Measurements from ENCODE around the gene MLYCD.

Gene MLYCD

DNA sequence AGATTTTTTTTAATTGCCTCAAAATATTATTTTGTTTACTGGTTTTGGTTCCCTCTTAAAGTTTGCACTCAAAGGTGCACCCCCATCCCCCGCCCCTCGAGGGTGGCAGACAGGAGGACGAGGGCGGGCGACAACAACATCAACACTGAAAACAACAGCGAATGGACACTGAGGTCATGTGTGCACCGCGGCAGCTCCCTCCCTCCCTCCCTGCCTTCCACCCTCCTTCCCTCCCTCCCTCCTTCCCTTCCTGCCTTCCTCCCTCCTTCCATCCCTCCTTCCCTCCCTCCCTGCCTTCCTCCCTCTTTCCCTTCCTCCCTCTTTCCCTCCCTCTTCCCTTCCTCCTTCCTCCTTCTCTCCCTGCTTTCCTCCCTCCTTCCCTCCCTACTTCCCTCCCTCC is 52.6 kb downstream of the MLYCD start:
- no peak overlapping the region for H3K27ac ChIP-seq (ENCODE audit: low read length)
- H3K4me3 ChIP-seq (ENCODE audit: low read length) = no peak overlapping the region
- H3K9ac ChIP-seq (ENCODE audit: low read length) = no peak overlapping the region
- no peak overlapping the region for H2AFZ ChIP-seq (ENCODE audit: low read depth, low read length)
- H3K4me2 ChIP-seq (ENCODE audit: low read length) = no peak overlapping the region
- peaks cover 15% of the 10 kb centered on the region for H3K4me1 ChIP-seq (ENCODE audit: low read length)
- no peaks in the 10 kb centered on the region for H3K36me3 ChIP-seq (replicated peaks; ENCODE audit: low read depth, low read length)
- no peaks in the 10 kb centered on the region for H3K79me2 ChIP-seq (ENCODE audit: low read length)
- no peaks in the 10 kb centered on the region for H3K9me3 ChIP-seq (ENCODE audit: insufficient read depth, low read length)
- peaks cover 13% of the 10 kb centered on the region; the same call in 1 of the 2 replicates for H3K27me3 ChIP-seq (ENCODE audit: low read depth, low read length)
- TF ChIP-seq, protein P1, sequence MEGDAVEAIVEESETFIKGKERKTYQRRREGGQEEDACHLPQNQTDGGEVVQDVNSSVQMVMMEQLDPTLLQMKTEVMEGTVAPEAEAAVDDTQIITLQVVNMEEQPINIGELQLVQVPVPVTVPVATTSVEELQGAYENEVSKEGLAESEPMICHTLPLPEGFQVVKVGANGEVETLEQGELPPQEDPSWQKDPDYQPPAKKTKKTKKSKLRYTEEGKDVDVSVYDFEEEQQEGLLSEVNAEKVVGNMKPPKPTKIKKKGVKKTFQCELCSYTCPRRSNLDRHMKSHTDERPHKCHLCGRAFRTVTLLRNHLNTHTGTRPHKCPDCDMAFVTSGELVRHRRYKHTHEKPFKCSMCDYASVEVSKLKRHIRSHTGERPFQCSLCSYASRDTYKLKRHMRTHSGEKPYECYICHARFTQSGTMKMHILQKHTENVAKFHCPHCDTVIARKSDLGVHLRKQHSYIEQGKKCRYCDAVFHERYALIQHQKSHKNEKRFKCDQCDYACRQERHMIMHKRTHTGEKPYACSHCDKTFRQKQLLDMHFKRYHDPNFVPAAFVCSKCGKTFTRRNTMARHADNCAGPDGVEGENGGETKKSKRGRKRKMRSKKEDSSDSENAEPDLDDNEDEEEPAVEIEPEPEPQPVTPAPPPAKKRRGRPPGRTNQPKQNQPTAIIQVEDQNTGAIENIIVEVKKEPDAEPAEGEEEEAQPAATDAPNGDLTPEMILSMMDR (IDR thresholded peaks at IDR 0.05; ENCODE audit: low read depth, low read length) = no peak
- no peak for TF ChIP-seq EZH2phosphoT487 (IDR thresholded peaks at IDR 0.05; ENCODE audit: low read depth)
- H4K20me1 ChIP-seq (ENCODE audit: insufficient read depth, low read length) = no peaks in the 10 kb centered on the region

DNA sequence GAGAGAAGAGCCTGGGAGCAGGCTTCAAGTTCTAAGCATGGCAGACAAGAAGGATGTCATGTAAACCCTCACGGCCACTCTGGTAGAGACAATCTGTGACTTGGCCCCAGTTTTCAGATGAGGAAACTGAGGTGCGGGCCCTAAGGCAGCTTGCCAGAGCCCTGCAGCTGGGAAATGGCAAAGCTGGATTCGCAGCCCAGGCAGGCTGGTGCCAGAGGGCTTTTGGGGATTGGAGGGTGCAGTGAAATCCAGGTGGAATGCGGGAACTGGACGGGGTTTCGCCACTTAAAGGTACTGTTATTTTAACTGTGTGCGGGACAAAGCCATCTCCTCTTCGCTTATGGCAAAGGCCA is 53.6 kb downstream of the MLYCD start:
- H3K4me2 ChIP-seq (ENCODE audit: low read length) = peak overlapping the region; percentile 98
- H3K27ac ChIP-seq (ENCODE audit: low read length) = peak overlapping the region; percentile 10; the same call in 1 of the 2 replicates
- peaks cover 19% of the 10 kb centered on the region for H3K4me1 ChIP-seq (ENCODE audit: low read length)
- H2AFZ ChIP-seq (ENCODE audit: low read depth, low read length) = peak overlapping the region; percentile 86
- TF ChIP-seq, protein P1 (IDR thresholded peaks at IDR 0.05; ENCODE audit: low read depth, low read length) = no peak
- no peak for TF ChIP-seq EZH2phosphoT487 (IDR thresholded peaks at IDR 0.05; ENCODE audit: low read depth)
- no peaks in the 10 kb centered on the region for H3K9me3 ChIP-seq (ENCODE audit: insufficient read depth, low read length)
- H3K36me3 ChIP-seq (replicated peaks; ENCODE audit: low read depth, low read length) = no peaks in the 10 kb centered on the region
- no peaks in the 10 kb centered on the region for H3K79me2 ChIP-seq (ENCODE audit: low read length)
- H3K27me3 ChIP-seq (ENCODE audit: low read depth, low read length) = peaks cover 13% of the 10 kb centered on the region; the same call in 1 of the 2 replicates
- H3K4me3 ChIP-seq (ENCODE audit: low read length) = peak overlapping the region; percentile 90
- H3K9ac ChIP-seq (ENCODE audit: low read length) = peak overlapping the region; percentile 75
- H4K20me1 ChIP-seq (ENCODE audit: insufficient read depth, low read length) = no peaks in the 10 kb centered on the region

DNA sequence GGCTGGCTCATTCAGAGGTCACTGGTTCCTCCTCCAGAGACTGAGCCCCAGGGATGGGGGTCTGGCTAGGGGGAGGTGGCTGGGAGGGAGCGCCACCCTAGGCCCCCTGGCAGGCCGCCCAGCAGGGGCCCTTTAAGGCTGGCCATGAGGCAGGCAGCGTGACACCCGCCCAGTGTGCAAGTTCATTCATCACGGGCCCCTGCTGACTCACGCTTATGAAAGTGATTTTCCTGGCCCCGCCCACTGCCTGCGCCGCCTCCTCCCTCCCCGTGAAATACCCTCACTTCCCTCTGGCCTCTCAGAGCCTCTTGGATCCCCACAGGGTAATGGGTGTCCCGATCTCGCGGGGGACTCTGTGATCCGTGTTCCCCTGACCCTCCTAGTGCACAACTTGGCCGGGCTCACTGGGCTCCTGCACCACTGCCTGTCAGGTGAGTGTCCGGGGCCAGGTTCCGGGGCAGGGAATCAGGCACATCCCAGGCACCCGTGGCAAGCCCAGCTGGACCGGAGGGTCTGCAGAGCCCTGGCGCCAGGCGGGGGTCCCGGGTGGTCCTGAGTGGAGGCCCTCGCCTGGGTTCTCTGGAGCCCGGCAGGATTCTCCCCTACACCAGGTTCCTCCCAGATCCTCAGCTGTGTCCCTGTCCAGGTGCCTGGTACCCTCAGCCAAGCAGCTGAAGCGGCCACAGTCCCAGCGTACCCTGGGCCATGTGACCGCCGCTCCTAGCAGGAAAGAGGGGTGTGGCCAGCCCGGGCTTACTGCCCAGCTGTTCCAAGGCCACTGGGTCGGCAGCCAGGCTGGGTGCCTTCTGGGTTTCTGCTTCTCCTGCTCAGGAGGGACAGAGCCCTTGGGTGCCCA is 54.3 kb downstream of the MLYCD start, which contains the start of gene OSGIN1:
Gene OSGIN1 (plus strand): TSS at position 301 of the 856 bp plus-strand sequence. CDS start 4,432 bp downstream, outside the sequence.
- H3K9ac ChIP-seq (ENCODE audit: low read length) = peak within 1 kb of the TSS; percentile 75
- H3K79me2 ChIP-seq (ENCODE audit: low read length) = no peaks in the 10 kb centered on the region
- no peaks in the 10 kb centered on the region for H3K36me3 ChIP-seq (replicated peaks; ENCODE audit: low read depth, low read length)
- TF ChIP-seq, protein P1 (IDR thresholded peaks at IDR 0.05; ENCODE audit: low read depth, low read length) = no peak
- no peak for TF ChIP-seq EZH2phosphoT487 (IDR thresholded peaks at IDR 0.05; ENCODE audit: low read depth)
- peak within 1 kb of the TSS; percentile 10; the same call in 1 of the 2 replicates for H3K27ac ChIP-seq (ENCODE audit: low read length)
- H3K4me1 ChIP-seq (ENCODE audit: low read length) = peaks cover 19% of the 10 kb centered on the region
- H3K27me3 ChIP-seq (ENCODE audit: low read depth, low read length) = peaks cover 13% of the 10 kb centered on the region; the same call in 1 of the 2 replicates
- H3K9me3 ChIP-seq (ENCODE audit: insufficient read depth, low read length) = no peaks in the 10 kb centered on the region
- peak within 1 kb of the TSS; percentile 90 for H3K4me3 ChIP-seq (ENCODE audit: low read length)
- H2AFZ ChIP-seq (ENCODE audit: low read depth, low read length) = peak within 1 kb of the TSS; percentile 86
- no peaks in the 10 kb centered on the region for H4K20me1 ChIP-seq (ENCODE audit: insufficient read depth, low read length)
- peak within 1 kb of the TSS; percentile 98 for H3K4me2 ChIP-seq (ENCODE audit: low read length)

DNA sequence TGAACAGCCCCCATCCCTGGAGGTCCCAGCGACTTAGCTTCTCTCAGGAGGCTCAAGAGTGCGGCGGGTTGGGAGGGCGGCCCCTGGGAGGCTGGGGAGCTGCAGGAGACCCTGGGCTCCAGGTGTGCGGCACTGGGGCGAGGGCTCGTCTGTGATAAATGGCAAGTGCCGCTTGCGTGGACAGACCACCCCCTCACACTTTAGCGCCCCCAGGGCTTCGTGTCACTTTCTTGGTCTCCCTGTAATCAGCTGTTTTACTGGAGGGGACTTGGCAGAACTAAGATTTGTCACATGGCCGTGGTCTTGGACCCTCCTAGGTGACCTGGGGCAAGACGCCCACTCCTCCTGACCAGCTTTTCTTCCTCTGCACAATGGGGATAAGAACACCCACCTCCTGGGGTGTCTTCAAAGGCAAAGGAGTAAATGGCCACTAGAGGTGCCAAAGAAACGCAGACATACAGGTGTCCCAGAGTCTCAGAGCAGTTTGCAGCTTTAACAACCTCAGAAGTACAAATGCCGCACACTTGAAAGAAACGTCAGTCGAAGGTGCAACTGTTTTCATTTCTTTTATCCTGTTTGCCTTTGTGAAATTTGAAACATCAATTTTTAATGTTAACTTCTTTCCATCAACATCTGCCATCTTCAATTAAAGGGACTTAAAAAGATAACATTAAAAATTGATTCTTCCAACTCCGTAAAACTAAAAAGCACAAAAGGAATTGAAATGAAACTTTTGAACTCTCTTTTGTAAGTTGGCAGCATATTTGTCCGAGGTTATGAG is 55.1 kb downstream of the MLYCD start:
- H3K79me2 ChIP-seq (ENCODE audit: low read length) = no peaks in the 10 kb centered on the region
- no peaks in the 10 kb centered on the region for H3K9me3 ChIP-seq (ENCODE audit: insufficient read depth, low read length)
- no peak for TF ChIP-seq EZH2phosphoT487 (IDR thresholded peaks at IDR 0.05; ENCODE audit: low read depth)
- TF ChIP-seq, protein P1 (IDR thresholded peaks at IDR 0.05; ENCODE audit: low read depth, low read length) = peak; percentile 63
- H3K27ac ChIP-seq (ENCODE audit: low read length) = no peak overlapping the region
- H3K9ac ChIP-seq (ENCODE audit: low read length) = peak overlapping the region; percentile 75
- peaks cover 13% of the 10 kb centered on the region; the same call in 1 of the 2 replicates for H3K27me3 ChIP-seq (ENCODE audit: low read depth, low read length)
- H4K20me1 ChIP-seq (ENCODE audit: insufficient read depth, low read length) = no peaks in the 10 kb centered on the region
- peaks cover 19% of the 10 kb centered on the region for H3K4me1 ChIP-seq (ENCODE audit: low read length)
- peak overlapping the region; percentile 90 for H3K4me3 ChIP-seq (ENCODE audit: low read length)
- no peaks in the 10 kb centered on the region for H3K36me3 ChIP-seq (replicated peaks; ENCODE audit: low read depth, low read length)
- peak overlapping the region; percentile 98 for H3K4me2 ChIP-seq (ENCODE audit: low read length)
- peak overlapping the region; percentile 81; the same call in 1 of the 2 replicates for H2AFZ ChIP-seq (ENCODE audit: low read depth, low read length)
